Activated T-helper 2 cell treated with anti-CD3 and anti-CD28 coated beads, Interferon-gamma antibody, Interleukin-2, Interleukin-4, amounts not matched to agents 10 μg/mL and 5 μg/mL and 100 μg/mL, durations not matched to agents 14 hours and 24 hours and 36 hours (primary cell): Measurements from ENCODE around the gene CAMK2B. TPM values are rescaled to one million over a fixed set of nuclear protein-coding genes. Genes with fewer than 3 reads are reported as not detected.

Source experiments
- DNase-seq: peaks from one replicate; pipeline ENCODE4 v3.0.0; 2021; ENCODE audit warnings: low spot score
- H3K27ac Mint-ChIP-seq: one replicate; pipeline ENCODE4 v1.8.0; 2021; ENCODE audit warnings: mixed read lengths
- H3K27me3 Mint-ChIP-seq: one replicate; pipeline ENCODE4 v1.8.0; 2021; ENCODE audit warnings: low read depth, mixed read lengths
- H3K36me3 Mint-ChIP-seq: one replicate; pipeline ENCODE4 v1.8.0; 2021; ENCODE audit warnings: low read depth, mixed read lengths
- H3K4me1 Mint-ChIP-seq: one replicate; pipeline ENCODE4 v1.8.0; 2021; ENCODE audit warnings: low read depth, mixed read lengths
- H3K4me3 Mint-ChIP-seq: one replicate; pipeline ENCODE4 v1.8.0; 2021; ENCODE audit warnings: low read depth, mild to moderate bottlenecking, moderate library complexity, mixed read lengths
- H3K9me3 Mint-ChIP-seq: one replicate; pipeline ENCODE4 v1.8.0; 2021; ENCODE audit warnings: mixed read lengths
- intact Hi-C: fragments of 100-400 bp; cut with micrococcal nuclease; formaldehyde crosslinking; loops from one replicate; pipeline ENCODE4 v1.15.1; 2023
- total RNA-seq: library from RNA; stranded (reverse); gene quantifications from 2 replicates; pipeline ENCODE4 v1.2.3, GENCODE V29; 2022

The CAMK2B gene
- total RNA-seq, 1 donor from 2014 or later: 1.9 TPM

DNA sequence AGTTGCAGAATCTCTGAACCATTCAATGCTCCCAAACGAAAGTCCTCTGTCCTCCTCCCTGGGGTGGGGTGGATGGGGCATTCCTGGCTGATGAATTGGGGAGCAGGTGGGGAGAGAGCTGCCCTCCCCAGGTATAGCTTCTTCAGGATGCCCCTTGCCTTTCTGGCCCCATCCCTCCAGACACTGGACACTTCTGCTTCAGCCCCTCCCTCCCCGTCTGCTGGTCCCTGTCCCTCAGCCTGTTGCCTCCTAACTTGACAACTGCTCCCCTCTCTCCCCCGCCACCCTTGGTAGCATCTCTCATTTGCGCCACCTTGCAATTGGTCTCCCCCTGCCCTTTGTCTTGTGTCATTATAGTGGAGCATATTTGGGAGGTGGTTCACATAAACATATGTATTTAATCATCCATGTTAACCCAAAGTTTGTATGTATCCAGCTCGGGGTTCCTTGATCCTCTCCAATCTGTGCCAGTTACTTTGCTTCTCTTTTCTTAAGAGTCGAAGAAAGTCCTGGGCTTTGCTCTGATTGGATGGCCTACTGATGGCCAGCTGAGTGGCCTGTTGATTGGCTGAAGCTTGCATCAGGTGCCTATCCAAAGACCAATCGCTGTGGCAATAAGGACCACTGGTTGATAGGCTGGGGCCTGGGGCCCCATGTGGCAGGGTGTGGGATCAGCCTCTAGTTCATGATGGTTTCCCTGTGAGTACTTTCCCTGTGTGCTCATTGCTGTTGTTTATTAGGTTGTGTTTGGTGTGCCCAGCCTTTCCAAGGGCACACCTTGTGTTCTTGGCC, 132.2 kb downstream of the CAMK2B start:
- H3K4me1 Mint-ChIP-seq: peaks cover 14% of the 10 kb centered on the region
- H3K36me3 Mint-ChIP-seq: no peaks in the 10 kb centered on the region
- no peaks in the 10 kb centered on the region for H3K9me3 Mint-ChIP-seq
- no peak overlapping the region for H3K4me3 Mint-ChIP-seq
- intact Hi-C loops: no loop called here
- no peak overlapping the region for H3K27ac Mint-ChIP-seq
- DNase-seq: no peak
- peaks cover 7% of the 10 kb centered on the region for H3K27me3 Mint-ChIP-seq

GRCh38 chr7:44191171-44191570, 134.2 kb downstream of the CAMK2B start:
- no peak for DNase-seq
- Mint-ChIP-seq H3K27me3 (peaks cover 7% of the 10 kb centered on the region), H3K36me3 (no peaks in the 10 kb centered on the region), H3K27ac (no peak overlapping the region), H3K4me1 (peaks cover 9% of the 10 kb centered on the region), H3K9me3 (no peaks in the 10 kb centered on the region), H3K4me3 (no peak overlapping the region)
- intact Hi-C loops: no loop called here

- Mint-ChIP-seq H3K4me1 (peaks cover 6% of the 10 kb centered on the region), H3K27me3 (peaks cover 7% of the 10 kb centered on the region), H3K36me3 (no peaks in the 10 kb centered on the region), H3K4me3 (no peak overlapping the region), H3K27ac (no peak overlapping the region), H3K9me3 (no peaks in the 10 kb centered on the region)
- no peak for DNase-seq
- intact Hi-C loops: no loop called here
These were observed 135.2 kb downstream of the CAMK2B start for GRCh38 chr7:44189993-44190872.

- Mint-ChIP-seq H3K27ac (no peak within 1 kb of the TSS), H3K4me1 (peaks cover 6% of the 10 kb centered on the region), H3K27me3 (peaks cover 7% of the 10 kb centered on the region), H3K9me3 (no peaks in the 10 kb centered on the region), H3K4me3 (no peak within 1 kb of the TSS), H3K36me3 (no peaks in the 10 kb centered on the region)
- DNase-seq: no peak
- intact Hi-C loops: no loop called here
These were observed 136.0 kb downstream of the CAMK2B start, which contains the start of gene GCK for GRCh38 chr7:44189286-44189992. TSS of gene GCK (minus strand) at chr7:44189439. CDS start at chr7:44188953, 486 bp downstream.

DNA sequence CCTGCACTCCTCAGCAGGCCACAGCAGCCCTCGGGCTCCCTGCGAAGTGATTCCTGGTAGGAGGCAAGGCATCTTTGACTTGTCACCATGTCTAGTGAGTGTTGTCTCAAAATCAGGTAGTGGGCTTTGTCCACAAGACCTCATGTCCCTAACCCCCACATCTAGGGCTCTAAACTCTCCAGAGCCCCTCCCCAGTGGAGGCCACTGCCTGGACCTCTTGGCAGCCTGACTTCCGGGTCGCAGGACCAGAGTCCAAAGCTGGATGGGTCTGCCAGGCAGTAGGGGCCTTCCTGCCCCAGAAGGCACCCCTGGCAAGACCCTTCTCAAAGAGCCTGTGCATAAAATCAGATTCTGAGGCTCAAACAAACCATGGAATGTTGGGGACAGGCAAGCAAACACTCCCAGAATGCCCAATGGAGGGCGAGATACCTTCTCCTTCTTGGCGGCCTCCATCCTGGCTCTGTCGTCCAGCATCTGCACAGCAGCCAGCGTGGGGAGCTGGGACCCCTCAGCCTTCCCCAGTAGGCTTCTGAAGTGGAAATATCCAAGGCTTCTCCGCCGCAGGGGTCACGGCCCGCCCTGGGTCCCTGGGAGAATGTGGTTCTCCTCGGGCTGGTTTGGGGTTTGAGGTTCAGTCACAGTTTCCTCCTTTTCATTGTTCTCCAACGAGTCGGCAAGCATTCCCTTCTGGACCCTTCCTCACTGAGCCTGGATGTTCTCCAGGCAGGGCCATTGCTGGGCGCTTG, 136.7 kb downstream of the CAMK2B start:
- H3K4me3 Mint-ChIP-seq: no peak overlapping the region
- no peaks in the 10 kb centered on the region for H3K9me3 Mint-ChIP-seq
- H3K27me3 Mint-ChIP-seq: peaks cover 7% of the 10 kb centered on the region
- peaks cover under 1% of the 10 kb centered on the region for H3K4me1 Mint-ChIP-seq
- H3K27ac Mint-ChIP-seq: no peak overlapping the region
- no peak for DNase-seq
- H3K36me3 Mint-ChIP-seq: no peaks in the 10 kb centered on the region
- intact Hi-C loops: no loop called here

GRCh38 chr7:44187636-44188416, 137.6 kb downstream of the CAMK2B start:
- H3K36me3 Mint-ChIP-seq: no peaks in the 10 kb centered on the region
- H3K27ac Mint-ChIP-seq: no peak overlapping the region
- H3K27me3 Mint-ChIP-seq: peaks cover 7% of the 10 kb centered on the region

GRCh38 chr7:44186736-44187135, 138.7 kb downstream of the CAMK2B start:
- intact Hi-C loops: no loop called here
- Mint-ChIP-seq H3K9me3 (no peaks in the 10 kb centered on the region), H3K27ac (no peak overlapping the region), H3K4me3 (no peak overlapping the region), H3K27me3 (peaks cover 5% of the 10 kb centered on the region), H3K36me3 (no peaks in the 10 kb centered on the region), H3K4me1 (no peaks in the 10 kb centered on the region)
- DNase-seq: no peak

More at GRCh38 chr7:44187636-44188416, 137.6 kb downstream of the CAMK2B start:
- H3K4me1 Mint-ChIP-seq: no peaks in the 10 kb centered on the region
- no peak overlapping the region for H3K4me3 Mint-ChIP-seq
- no peaks in the 10 kb centered on the region for H3K9me3 Mint-ChIP-seq
- intact Hi-C loops: no loop called here
- no peak for DNase-seq

DNA sequence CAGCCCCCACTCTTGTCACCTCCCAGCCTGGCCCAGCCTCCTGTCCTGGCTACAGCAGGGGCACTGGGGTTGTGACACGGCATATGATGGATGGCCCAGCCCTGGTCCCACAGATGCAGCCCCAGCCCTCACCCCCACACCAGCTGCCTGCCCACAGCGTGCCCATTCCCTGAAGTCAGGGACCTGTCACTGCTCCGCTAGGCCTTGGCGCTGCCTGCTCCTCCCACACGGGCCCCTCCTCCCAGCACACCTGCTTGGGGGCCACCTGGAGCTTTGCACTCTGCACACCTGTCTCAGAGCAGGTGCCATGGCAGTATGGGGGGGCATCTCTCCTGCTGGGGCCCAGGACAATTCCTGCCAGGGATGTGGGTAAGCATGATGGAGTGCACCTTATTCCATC, 139.7 kb downstream of the CAMK2B start:
- intact Hi-C loops: no loop called here
- Mint-ChIP-seq H3K27me3 (no peaks in the 10 kb centered on the region), H3K4me1 (no peaks in the 10 kb centered on the region), H3K4me3 (no peak overlapping the region), H3K9me3 (no peaks in the 10 kb centered on the region), H3K36me3 (no peaks in the 10 kb centered on the region), H3K27ac (no peak overlapping the region)
- no peak for DNase-seq

DNA sequence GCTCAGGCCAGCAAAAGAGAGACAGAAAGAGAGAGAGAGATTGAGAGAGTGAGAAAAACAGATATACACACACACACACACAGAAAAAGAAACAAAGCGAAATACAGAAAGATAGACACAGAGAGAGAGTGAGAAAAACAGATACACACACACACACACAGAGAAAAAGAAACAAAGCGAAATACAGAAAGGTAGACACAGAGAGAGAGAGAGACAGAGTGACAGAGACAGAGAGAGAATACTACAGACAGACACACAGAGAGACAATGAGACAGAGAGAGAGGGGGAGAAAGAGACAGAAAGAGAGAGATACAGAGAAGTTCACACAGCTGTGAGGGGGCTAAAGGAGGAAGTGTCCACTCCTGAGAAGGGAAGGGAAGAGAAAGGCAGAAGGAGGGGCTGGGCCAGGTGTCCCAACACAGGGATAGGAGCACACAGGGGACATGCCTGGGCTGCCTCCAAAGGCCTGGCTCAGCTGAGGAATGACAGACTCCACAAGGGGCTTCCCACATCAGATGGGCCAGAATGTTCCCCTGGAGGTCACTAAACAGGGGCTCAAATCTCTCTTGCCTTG, 140.4 kb downstream of the CAMK2B start:
- DNase-seq: no peak
- Mint-ChIP-seq H3K9me3 (no peaks in the 10 kb centered on the region), H3K4me3 (no peak overlapping the region), H3K36me3 (no peaks in the 10 kb centered on the region), H3K27ac (no peak overlapping the region), H3K4me1 (no peaks in the 10 kb centered on the region), H3K27me3 (no peaks in the 10 kb centered on the region)
- intact Hi-C loops: no loop called here

DNA sequence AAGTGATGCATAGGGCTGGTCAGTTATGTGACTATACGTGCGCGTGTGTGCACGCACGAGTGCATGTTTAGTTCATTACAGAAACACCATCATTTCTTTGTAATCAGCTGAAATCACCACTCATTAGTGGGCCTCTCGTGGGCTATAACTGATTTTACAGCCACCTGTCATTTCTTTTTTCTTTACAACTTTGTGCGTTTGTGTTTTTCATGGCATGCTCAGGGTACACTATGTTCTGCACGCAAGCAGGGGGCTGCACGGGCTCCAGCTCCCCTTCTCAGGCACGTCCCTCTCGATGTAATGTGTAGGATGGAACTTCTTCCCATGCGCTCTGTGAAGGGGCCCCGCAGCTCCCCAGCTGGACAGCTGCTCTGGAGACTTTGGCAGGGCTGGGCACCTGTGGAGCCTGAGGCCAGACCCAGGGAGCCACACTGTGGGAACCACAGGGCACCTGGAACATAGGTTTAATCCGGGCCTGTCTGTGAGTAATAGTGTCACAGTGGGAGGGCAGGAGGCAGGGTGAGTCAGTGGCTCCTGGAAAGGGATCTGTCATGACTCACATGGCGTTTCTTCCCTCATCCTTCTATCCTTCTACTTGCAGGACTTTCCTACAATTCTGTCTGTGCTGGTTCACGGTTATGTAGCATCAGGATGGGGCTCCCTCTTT, 141.1 kb downstream of the CAMK2B start:
- Mint-ChIP-seq H3K27ac (no peak overlapping the region), H3K9me3 (no peaks in the 10 kb centered on the region), H3K4me1 (no peaks in the 10 kb centered on the region), H3K27me3 (peaks cover 1% of the 10 kb centered on the region), H3K36me3 (no peaks in the 10 kb centered on the region), H3K4me3 (no peak overlapping the region)
- intact Hi-C loops: no loop called here
- no peak for DNase-seq

GRCh38 chr7:44183386-44183785, 142.0 kb downstream of the CAMK2B start:
- peaks cover 3% of the 10 kb centered on the region for H3K27me3 Mint-ChIP-seq
- intact Hi-C loops: no loop called here
- no peak overlapping the region for H3K27ac Mint-ChIP-seq
- no peak overlapping the region for H3K4me3 Mint-ChIP-seq
- H3K36me3 Mint-ChIP-seq: no peaks in the 10 kb centered on the region
- H3K4me1 Mint-ChIP-seq: no peaks in the 10 kb centered on the region
- no peaks in the 10 kb centered on the region for H3K9me3 Mint-ChIP-seq
- no peak for DNase-seq
